ENCODE measurements around the gene GMEB1. TPM values are rescaled to one million over a fixed set of nuclear protein-coding genes. Genes with fewer than 3 reads are reported as not detected.
A peak's percentile ranks its signal among the peaks of the same experiment; 100 is the strongest.

Gene GMEB1
- total RNA-seq, 1 experiment from 2014 or later = 13.3 TPM

DNA sequence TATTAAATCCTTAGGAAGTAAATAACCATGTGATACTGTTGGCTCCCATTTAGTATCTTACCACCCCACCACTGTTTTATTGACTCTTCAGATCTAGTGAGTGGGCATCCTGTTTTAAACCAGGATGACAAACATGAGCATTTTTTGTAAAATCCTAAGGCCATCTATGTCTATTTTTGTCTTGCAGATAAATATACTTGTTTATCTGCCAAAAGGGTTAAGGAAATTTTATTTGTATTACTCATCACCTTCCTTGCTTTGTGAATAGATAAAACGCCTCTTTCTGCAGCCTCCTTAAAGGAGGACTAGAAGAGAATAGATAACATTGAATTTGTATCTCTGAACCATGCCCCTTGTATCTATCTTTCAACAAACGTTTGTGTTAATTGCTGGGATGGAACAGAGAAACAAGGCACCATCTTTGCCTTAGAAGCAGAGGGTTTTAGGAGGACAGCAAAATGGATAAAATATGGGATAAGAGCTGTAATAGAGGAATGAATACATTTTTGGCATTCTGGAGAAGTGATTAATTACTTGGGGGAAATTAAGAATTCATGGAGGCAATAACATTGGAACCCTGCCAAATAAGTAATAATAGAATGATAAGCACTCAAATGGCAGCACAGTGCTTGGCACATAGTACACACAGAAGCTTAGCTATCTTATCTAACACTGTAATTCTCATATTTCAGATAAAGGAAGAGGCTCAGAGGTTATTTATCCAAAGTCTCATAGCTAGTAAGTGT lies 82.9 kb downstream of the GMEB1 start:
- Mint-ChIP-seq H3K27me3 (ENCODE audit: insufficient read depth, unreplicated experiment) (no peaks in the 10 kb centered on the region), H3K36me3 (ENCODE audit: insufficient read depth, unreplicated experiment) (peaks cover 45% of the 10 kb centered on the region), H3K4me1 (ENCODE audit: insufficient read depth, unreplicated experiment) (peaks cover 34% of the 10 kb centered on the region), H3K4me3 (ENCODE audit: unreplicated experiment) (no peak overlapping the region), H3K27ac (ENCODE audit: low read depth, unreplicated experiment) (no peak overlapping the region), H3K9me3 (ENCODE audit: unreplicated experiment) (no peaks in the 10 kb centered on the region)
- ChIA-PET POLR2A (interaction anchor here (0.7 to 3.9 kb wide), 8 partner anchors 9 to 127 kb away, joined by 3 to 22 read pairs (median 6); partner anchors contain the start of genes GMEB1, RNU11, TAF12 and YTHDF2), CTCF (interaction anchor here (0.6 to 1.5 kb wide), 4 partner anchors 11 to 109 kb away, joined by 3 to 6 read pairs (median 5); partner anchors contain the start of gene YTHDF2)
- DNase-seq (ENCODE audit: unreplicated experiment) = no peak
- TF ChIP-seq, protein P1, sequence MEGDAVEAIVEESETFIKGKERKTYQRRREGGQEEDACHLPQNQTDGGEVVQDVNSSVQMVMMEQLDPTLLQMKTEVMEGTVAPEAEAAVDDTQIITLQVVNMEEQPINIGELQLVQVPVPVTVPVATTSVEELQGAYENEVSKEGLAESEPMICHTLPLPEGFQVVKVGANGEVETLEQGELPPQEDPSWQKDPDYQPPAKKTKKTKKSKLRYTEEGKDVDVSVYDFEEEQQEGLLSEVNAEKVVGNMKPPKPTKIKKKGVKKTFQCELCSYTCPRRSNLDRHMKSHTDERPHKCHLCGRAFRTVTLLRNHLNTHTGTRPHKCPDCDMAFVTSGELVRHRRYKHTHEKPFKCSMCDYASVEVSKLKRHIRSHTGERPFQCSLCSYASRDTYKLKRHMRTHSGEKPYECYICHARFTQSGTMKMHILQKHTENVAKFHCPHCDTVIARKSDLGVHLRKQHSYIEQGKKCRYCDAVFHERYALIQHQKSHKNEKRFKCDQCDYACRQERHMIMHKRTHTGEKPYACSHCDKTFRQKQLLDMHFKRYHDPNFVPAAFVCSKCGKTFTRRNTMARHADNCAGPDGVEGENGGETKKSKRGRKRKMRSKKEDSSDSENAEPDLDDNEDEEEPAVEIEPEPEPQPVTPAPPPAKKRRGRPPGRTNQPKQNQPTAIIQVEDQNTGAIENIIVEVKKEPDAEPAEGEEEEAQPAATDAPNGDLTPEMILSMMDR (IDR thresholded peaks at IDR 0.05; ENCODE audit: unreplicated experiment) = no peak
- intact Hi-C loops (cut with micrococcal nuclease) = no loop called here
- BruUV-seq (replicated peaks) = no TSS peak

DNA sequence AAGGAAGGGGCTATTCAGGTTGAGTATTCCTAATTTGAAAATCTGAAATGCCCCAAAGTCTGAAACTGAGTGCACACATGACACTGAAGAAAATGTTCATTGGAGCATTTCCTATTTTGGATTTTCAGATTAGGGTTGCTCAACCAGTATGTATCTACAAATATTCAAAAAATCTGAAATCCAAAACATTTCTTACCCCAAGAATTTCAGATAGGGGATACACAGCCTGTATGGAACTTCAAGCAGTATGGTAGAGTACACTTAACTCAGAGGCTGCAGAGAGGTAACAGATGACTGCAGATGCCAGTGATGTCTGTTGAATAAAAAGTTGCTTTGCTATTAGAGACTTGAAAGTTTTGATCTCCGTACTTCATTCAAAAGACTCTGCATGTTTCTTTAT lies 87.1 kb downstream of the GMEB1 start:
- Mint-ChIP-seq H3K4me1 (ENCODE audit: insufficient read depth, unreplicated experiment) (peaks cover 28% of the 10 kb centered on the region), H3K27ac (ENCODE audit: low read depth, unreplicated experiment) (no peak overlapping the region), H3K36me3 (ENCODE audit: insufficient read depth, unreplicated experiment) (peaks cover 30% of the 10 kb centered on the region), H3K9me3 (ENCODE audit: unreplicated experiment) (no peaks in the 10 kb centered on the region), H3K27me3 (ENCODE audit: insufficient read depth, unreplicated experiment) (no peaks in the 10 kb centered on the region), H3K4me3 (ENCODE audit: unreplicated experiment) (no peak overlapping the region)
- BruUV-seq (replicated peaks) = no TSS peak
- no peak for DNase-seq (ENCODE audit: unreplicated experiment)
- POLR2A ChIA-PET = interaction anchor here (1.0 to 4.4 kb wide), 6 partner anchors 19 to 113 kb away, joined by 3 to 31 read pairs (median 4); partner anchors contain the start of genes GMEB1, TAF12 and YTHDF2
- CTCF ChIA-PET = interaction anchor here (1.3 to 3.0 kb wide), 4 partner anchors 20 to 121 kb away, joined by 3 to 11 read pairs (median 6); partner anchors contain the start of gene YTHDF2
- intact Hi-C loops (cut with micrococcal nuclease) = no loop called here
- TF ChIP-seq, protein P1 (IDR thresholded peaks at IDR 0.05; ENCODE audit: unreplicated experiment) = no peak

DNA sequence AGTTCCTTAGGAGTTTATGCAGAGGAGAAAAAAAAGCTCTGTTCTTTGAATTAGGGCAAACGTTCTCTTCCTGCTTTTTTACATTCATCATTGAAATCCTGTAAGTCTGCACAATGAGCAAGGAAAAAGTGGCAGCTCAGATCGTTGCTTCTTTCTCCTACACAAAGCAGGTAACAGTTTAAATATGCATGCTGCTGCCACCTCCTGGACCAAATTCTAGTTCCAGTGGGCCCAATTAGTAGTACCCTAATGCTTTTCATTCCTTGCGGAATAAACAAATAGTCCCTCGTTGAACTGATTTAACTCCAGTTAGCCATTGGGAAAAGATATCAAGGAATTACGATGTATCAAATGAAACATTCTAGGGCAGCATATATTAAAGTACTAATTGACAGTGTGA lies 88.3 kb downstream of the GMEB1 start:
- Mint-ChIP-seq H3K27ac (ENCODE audit: low read depth, unreplicated experiment) (no peak overlapping the region), H3K36me3 (ENCODE audit: insufficient read depth, unreplicated experiment) (peaks cover 30% of the 10 kb centered on the region), H3K27me3 (ENCODE audit: insufficient read depth, unreplicated experiment) (no peaks in the 10 kb centered on the region), H3K4me1 (ENCODE audit: insufficient read depth, unreplicated experiment) (peaks cover 24% of the 10 kb centered on the region), H3K4me3 (ENCODE audit: unreplicated experiment) (no peak overlapping the region), H3K9me3 (ENCODE audit: unreplicated experiment) (no peaks in the 10 kb centered on the region)
- peak; percentile 22 for DNase-seq (ENCODE audit: unreplicated experiment)
- ChIA-PET POLR2A (interaction anchor here (0.7 to 4.4 kb wide), 7 partner anchors 17 to 113 kb away, joined by 3 to 31 read pairs (median 4); partner anchors contain the start of genes GMEB1 and YTHDF2), CTCF (interaction anchor here (0.6 to 3.0 kb wide), 7 partner anchors 18 to 411 kb away, joined by 3 to 11 read pairs (median 3); partner anchors contain the start of gene YTHDF2)
- no TSS peak for BruUV-seq (replicated peaks)
- intact Hi-C loops (cut with micrococcal nuclease) = no loop called here
- TF ChIP-seq, protein P1 (IDR thresholded peaks at IDR 0.05; ENCODE audit: unreplicated experiment) = no peak

DNA sequence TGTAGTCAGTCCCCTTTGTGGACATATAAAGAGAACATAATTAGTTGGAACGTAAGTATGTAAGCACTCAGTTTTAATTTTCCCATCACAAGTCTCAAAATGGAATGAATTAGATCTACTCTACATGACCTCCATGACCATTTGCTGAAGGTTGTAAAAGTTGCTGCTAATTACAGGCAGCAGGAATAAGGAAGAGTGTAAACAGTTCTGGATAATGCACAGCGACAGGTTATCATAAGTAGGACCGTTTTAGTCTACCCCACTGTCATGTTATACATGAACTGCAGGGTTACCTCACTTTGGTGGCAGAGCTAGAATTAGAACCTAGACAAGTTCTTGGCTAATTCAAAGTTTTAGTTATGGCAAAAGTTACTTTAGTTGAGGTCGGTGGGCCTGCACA lies 89.8 kb downstream of the GMEB1 start:
- no peak for DNase-seq (ENCODE audit: unreplicated experiment)
- intact Hi-C loops (cut with micrococcal nuclease) = no loop called here
- Mint-ChIP-seq H3K4me3 (ENCODE audit: unreplicated experiment) (no peak overlapping the region), H3K4me1 (ENCODE audit: insufficient read depth, unreplicated experiment) (peaks cover 21% of the 10 kb centered on the region), H3K36me3 (ENCODE audit: insufficient read depth, unreplicated experiment) (peaks cover 40% of the 10 kb centered on the region), H3K27ac (ENCODE audit: low read depth, unreplicated experiment) (peak overlapping the region; percentile 44), H3K27me3 (ENCODE audit: insufficient read depth, unreplicated experiment) (no peaks in the 10 kb centered on the region), H3K9me3 (ENCODE audit: unreplicated experiment) (no peaks in the 10 kb centered on the region)
- CTCF ChIA-PET = interaction anchor here (0.6 kb wide), 1 partner anchor 122 kb away, joined by 3 read pairs; no protein-coding TSS in a partner anchor
- BruUV-seq (replicated peaks) = no TSS peak
- POLR2A ChIA-PET = interaction anchor here (0.6 to 3.7 kb wide), 6 partner anchors 17 to 423 kb away, joined by 3 to 15 read pairs (median 4); partner anchors contain the start of genes RNU11, SRSF4, TAF12 and YTHDF2
- TF ChIP-seq, protein P1 (IDR thresholded peaks at IDR 0.05; ENCODE audit: unreplicated experiment) = no peak

Measured in MCF 10A (cell line).